IPS-11a (cell line): ENCODE results near the gene CGREF1.

ENCODE experiments used
- H3K4me3 ChIP-seq: one replicate; pipeline ENCODE4 v1.5.1; 2013; ENCODE audit warnings: low read depth, low read length, control low read depth

CGREF1 gene

GRCh38 chr2:27118525-27119329 is at the start of gene CGREF1:
Gene CGREF1, minus strand, starts transcription at chr2:27119128. Its CDS starts 14,762 bp downstream, at chr2:27104366.
- H3K4me3 ChIP-seq, result peak within 1 kb of the TSS; percentile 35

GRCh38 chr2:27164960-27165763 is 46.2 kb upstream of the CGREF1 start:
- no peak overlapping the region for H3K4me3 ChIP-seq

GRCh38 chr2:27162151-27163121 is 43.5 kb upstream of the CGREF1 start:
- no peak overlapping the region for H3K4me3 ChIP-seq

- no peak overlapping the region for H3K4me3 ChIP-seq
These were observed 41.3 kb upstream of the CGREF1 start for GRCh38 chr2:27160191-27160590.

GRCh38 chr2:27159271-27159670 is 40.3 kb upstream of the CGREF1 start:
- no peak overlapping the region for H3K4me3 ChIP-seq

- no peak overlapping the region for H3K4me3 ChIP-seq
These were observed 39.5 kb upstream of the CGREF1 start for GRCh38 chr2:27158468-27158867.

GRCh38 chr2:27155069-27155520 is 36.2 kb upstream of the CGREF1 start:
- H3K4me3 ChIP-seq, result no peak overlapping the region

GRCh38 chr2:27154488-27154887 is 35.6 kb upstream of the CGREF1 start:
- H3K4me3 ChIP-seq, result no peak overlapping the region

- no peak overlapping the region for H3K4me3 ChIP-seq
These were observed 34.0 kb upstream of the CGREF1 start for GRCh38 chr2:27152796-27153464.

- no peak overlapping the region for H3K4me3 ChIP-seq
These were observed 33.3 kb upstream of the CGREF1 start for GRCh38 chr2:27152102-27152795.

- H3K4me3 ChIP-seq, result no peak overlapping the region
These were observed 31.8 kb upstream of the CGREF1 start for GRCh38 chr2:27150639-27151230.

- no peak overlapping the region for H3K4me3 ChIP-seq
These were observed 30.9 kb upstream of the CGREF1 start for GRCh38 chr2:27149570-27150405.

- H3K4me3 ChIP-seq, result no peak within 1 kb of the TSS
These were observed 30.0 kb upstream of the CGREF1 start, which contains the start of gene TCF23 for GRCh38 chr2:27148801-27149439. Gene TCF23, plus strand, starts transcription at chr2:27149004. Its CDS starts 130 bp downstream, at chr2:27149134.

GRCh38 chr2:27147935-27148334 is 29.0 kb upstream of the CGREF1 start:
- no peak overlapping the region for H3K4me3 ChIP-seq

GRCh38 chr2:27145682-27146081 is 26.8 kb upstream of the CGREF1 start:
- H3K4me3 ChIP-seq, result no peak overlapping the region

- no peak overlapping the region for H3K4me3 ChIP-seq
These were observed 24.4 kb upstream of the CGREF1 start for GRCh38 chr2:27143285-27143684.

GRCh38 chr2:27139310-27139709 is 20.4 kb upstream of the CGREF1 start, which contains the start of gene PRR30:
Gene PRR30, minus strand, starts transcription at chr2:27139410. Its CDS starts 1,081 bp downstream, at chr2:27138329.
- no peak within 1 kb of the TSS for H3K4me3 ChIP-seq

- no peak overlapping the region for H3K4me3 ChIP-seq
These were observed 19.2 kb upstream of the CGREF1 start for GRCh38 chr2:27138111-27138510.
